IPS DF 4.7 (cell line): ENCODE data around the gene DNAAF8.
"Not testable (repeated sequence)": the region's sequence is repeated elsewhere in the genome, so short reads cannot be mapped to it uniquely, and the experiment has no call there.

Experiments used
- DNase-seq: peaks from one replicate; pipeline ENCODE4 v3.0.0-alpha.2; 2013; ENCODE audit warnings: low spot score; ENCODE audit errors: extremely low read depth

The DNAAF8 gene

DNA sequence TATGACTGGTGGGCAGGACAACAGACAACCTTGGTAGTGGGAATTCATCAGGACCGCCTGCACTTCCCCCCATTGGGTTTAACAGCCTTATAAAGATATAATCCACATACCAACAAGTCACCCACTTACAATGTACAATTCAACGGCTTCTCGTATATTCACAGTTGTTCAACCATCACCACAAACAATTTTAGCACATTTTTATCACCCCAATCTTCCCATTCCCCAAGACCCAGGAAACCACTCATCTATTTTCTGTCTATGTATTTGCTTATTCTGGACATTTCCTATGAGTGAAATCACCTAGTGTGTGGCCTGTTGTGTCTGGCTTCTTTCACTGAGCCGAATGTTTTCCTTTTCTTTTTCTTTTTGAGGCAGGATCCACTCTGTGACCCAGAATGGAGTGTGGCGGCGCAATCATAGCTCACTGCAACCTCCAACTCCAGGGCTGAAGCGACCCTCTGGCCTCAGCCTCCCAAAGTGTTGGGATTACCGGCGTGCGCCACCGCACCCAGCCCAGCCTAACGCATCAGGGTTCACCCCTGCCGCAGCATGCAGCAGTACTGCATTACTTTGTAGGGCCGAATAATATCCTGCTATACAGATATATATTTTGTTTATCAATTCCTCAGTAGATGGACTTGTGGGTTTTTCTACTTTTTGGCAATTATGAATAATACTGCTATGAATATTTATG, 11.1 kb upstream of the DNAAF8 start:
- no peak for DNase-seq

DNA sequence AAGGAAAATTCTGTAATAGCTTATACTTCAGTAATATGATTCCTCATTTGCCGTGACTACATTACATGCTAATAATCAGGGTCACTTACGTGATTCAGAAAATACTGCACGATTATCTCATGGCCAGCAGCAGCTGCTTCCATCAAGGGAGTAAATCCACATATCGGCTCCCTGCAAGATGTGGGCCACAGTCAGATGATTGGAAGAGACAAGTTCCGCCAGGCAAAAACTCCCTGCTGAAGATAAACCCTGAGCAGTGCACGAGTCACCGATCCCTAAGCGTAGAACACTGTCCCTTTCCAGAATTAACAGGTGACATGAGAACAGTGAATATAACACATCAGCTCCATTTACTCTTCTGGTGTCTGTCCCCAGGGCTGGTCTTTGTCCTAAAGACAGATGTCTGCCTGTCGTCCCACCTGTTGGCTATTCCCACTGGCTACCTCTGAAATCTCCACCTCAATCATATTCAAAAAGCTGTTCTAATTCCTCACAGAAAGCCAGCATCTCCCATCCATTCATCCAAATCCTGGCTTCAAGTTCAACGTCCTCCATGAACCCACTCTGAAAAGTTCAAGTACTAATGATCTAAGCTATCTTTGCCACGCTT, 9.6 kb upstream of the DNAAF8 start:
- DNase-seq, result no peak

GRCh38 chr16:4726616-4727015, 7.7 kb upstream of the DNAAF8 start:
- no peak for DNase-seq

DNA sequence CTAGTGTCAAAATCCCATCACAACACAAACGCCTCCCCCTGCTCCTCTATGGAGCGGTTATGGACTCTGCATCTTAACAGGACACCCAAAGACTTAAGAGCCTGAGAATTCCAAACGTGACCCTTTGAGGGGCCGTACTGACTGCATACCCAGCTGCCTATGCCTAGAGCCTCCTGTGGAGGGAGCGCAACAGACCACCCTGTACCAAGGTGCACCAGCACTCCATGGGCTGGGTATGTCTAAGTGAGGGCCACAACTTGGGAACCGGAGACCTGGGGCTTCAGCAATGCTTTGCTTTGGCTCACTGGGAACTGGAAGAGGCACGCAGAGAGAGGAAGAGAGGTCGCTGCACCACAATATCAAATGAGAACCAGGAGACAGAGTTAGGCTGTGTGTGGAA, 5.7 kb upstream of the DNAAF8 start:
- DNase-seq, result no peak

GRCh38 chr16:4729876-4730275, 4.5 kb upstream of the DNAAF8 start:
- no peak for DNase-seq

DNA sequence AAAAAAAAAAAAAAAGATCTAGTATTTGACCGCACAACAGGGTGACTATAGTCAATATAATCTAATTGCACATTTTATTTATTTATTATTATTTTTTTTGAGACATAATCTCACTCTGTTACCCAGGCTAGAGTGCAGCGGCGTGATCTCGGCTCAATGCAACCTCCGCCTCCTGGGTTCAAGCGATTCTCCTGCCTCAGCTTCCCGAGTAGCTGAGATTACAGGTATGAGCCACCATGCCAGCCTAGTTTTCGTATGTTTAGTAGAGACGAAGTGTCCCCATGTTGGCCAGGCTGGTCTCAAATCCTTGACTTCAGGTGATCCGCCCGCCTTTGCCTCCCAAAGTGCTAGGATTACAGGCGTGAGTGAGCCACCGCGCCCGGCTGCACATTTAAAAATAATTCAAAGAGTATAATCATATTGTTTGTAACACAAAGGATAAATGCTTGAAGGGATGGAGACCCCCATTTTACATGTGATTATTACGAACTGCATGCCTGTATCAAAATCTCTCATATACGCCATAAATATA, 1.1 kb upstream of the DNAAF8 start:
- DNase-seq, result no peak

DNA sequence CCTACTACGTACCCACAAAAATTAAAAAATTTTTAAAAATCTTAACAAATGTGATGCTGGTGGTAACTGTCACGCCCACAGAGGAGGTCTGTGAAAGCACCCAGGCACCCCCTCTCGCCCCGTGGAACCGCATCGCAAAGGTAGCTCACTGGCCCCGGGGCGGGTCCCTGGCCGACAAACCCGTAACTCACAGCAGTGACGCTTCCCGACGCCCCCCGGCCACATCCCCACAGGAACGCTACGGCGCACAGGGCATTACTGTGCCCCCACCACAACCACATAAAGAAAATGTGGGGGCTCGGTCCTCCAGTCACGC, 632 bp upstream of the DNAAF8 start:
- DNase-seq, result no peak

DNA sequence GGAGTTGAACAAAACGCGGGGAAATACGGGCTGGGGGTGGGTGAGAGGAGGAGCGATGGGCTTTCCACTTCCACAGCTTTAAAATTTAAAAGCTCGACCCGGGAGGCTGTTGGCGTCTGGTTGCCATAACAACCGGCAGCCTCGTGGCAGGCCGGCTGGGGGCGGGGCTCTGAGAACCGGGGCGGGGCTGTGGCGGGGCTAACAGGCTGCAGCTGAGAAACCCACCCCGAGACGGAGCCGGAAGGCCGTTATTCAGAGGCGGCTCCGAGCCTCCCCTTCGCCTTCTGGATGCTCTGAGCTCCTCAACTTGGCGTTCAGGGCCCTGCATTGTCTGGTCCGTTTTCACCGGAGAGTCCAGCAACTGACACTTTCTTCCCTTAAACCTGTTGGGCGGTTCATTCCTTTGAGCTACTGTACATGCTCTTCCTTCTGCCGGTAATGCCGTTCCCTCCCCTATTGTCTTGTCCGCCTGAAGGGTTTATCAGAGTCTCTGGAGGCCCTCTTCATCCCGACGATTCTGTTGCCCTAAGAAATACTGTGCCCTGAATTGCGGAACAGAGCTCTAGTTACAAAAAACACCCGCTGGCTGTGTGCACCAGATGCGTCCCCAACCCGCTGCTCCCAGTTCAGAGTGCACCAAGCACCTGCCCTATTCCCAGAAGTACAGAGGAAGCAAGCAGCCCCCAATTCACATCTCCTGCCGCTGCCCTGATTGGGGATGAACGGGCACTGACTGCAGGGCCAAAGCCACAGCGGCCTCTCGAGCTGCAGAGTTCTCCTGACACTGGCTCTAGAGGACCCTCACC, 596 bp downstream of the DNAAF8 start:
- no peak for DNase-seq

DNA sequence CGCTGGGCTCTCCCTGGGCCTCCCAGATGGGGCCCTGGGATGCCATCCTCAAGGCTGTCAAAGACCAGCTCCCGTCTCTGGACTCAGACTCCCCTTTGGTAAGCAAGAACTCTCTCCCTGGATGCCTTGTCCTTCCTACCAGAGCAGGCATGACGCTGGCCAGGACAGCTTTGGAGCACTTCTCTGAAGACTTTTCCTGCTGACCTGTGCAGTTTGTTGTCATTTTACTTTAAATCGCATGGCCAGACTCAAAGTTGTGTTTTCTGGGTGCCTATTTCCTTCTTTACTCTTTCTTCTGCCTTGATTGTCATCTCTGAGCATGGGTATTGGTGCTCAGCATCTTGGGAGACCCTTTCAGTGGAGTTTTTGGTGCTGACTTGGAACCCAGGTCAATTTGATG, 2.2 kb downstream of the DNAAF8 start:
- no peak for DNase-seq

GRCh38 chr16:4737545-4737944, 3.2 kb downstream of the DNAAF8 start:
- no peak for DNase-seq

- DNase-seq, result not testable (repeated sequence)
Measured at GRCh38 chr16:4738370-4738769, 4.0 kb downstream of the DNAAF8 start.

DNA sequence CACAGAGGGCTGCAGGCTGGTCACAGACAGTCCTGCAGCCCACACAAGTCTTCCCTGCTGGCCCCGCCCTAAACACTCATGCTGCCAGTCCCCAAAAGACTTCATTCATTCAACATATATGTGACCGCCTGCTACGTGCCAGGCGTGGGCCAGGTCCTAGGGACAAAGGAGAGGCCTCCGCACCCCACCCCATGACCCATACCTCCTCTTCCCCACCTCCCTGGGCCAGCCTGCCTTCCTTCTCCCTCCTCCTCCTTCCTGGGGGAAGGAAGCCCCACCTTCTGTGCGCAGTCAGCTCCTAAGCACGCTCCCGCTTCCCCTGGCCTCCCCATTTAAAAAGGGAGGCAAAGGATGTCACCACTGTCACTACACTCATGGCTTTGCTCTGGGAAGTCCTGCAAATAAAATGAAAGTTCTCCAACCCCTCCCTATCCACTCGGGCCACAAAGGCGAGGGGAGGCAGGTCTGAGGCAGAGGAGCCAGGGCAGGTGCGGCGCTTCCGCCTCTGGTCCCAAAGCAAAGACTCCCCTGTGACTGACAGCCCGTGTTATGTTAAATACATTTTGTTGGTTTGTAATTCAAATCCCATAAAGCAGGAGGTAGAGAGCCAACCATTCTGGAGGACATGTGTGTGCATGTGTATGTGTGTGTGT, 9.0 kb downstream of the DNAAF8 start:
- DNase-seq, result no peak

DNA sequence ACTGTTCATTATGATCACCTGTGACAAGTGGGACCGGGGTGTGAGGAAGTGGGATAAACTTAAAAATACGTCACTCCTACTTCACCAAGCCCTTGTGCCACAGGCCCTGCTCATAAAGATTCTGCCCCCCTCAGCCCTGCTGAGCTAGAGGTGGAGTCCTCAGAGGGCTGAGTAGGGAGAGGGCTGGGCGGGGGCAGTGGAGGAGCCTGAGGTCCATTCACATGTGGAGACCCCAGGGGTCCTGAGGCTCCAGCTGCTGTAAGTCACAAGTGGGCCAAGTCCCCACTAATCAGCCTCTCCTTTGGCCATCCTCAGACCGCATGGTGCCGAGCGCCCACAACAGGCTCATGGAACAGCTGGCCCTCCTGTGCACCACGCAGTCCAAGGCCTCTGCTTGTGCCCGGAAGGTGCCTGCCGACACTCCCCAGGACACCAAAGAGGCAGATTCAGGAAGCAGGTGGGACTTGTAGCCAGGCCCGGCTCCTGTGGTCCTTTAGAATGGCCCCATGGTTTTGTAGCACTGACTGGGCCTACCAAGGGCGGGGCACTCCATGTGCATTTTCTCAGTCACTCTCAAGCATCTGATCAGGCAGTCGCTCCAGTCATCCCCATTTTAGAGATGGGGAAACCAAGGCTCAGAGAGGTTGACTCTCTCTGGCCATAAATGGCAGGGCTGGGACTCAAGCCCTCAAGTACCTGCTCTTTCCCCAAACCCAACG, 10.4 kb downstream of the DNAAF8 start:
- DNase-seq, result no peak

DNA sequence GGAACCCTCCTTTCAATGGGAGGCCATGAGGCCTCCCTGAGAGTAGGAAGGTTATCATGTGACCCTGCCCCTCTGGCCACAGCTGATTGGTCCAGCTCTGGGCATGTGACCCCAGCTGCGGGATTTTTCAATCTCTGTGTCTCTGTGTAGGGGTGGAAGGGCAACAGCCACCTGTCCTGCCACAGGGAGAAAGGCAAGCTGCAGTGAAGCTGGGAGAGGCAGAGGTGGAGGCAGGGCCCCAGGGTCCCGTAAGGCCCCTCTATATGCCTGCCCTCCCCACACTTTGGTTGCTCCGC, 10.9 kb downstream of the DNAAF8 start:
- no peak for DNase-seq

- DNase-seq, result no peak
Measured at GRCh38 chr16:4746215-4746614, 11.9 kb downstream of the DNAAF8 start.

GRCh38 chr16:4746991-4747574, 12.7 kb downstream of the DNAAF8 start:
- no peak for DNase-seq

GRCh38 chr16:4747906-4748681, 13.8 kb downstream of the DNAAF8 start:
- no peak for DNase-seq

GRCh38 chr16:4748682-4749411, 14.5 kb downstream of the DNAAF8 start:
- no peak for DNase-seq

- no peak for DNase-seq
Measured at GRCh38 chr16:4749700-4750257, 15.4 kb downstream of the DNAAF8 start.
